GM12873 (cell line): Measurements from ENCODE around the gene GSTO2.

Experiments used
- CTCF ChIP-seq: IDR thresholded peaks from 2 replicates; pipeline ENCODE4 v1.5.1; 2012; ENCODE audit warnings: low read depth, mild to moderate bottlenecking, moderate library complexity, low read length, control low read depth; ENCODE audit not compliant: insufficient read depth; ENCODE audit errors: missing control alignments

GSTO2 gene

GRCh38 chr10:104250371-104250770 lies 18.6 kb upstream of the GSTO2 start:
- TF ChIP-seq CTCF, result no peak

GRCh38 chr10:104251443-104251842 lies 17.5 kb upstream of the GSTO2 start:
- TF ChIP-seq CTCF, result no peak

- TF ChIP-seq CTCF, result no peak
Observed at GRCh38 chr10:104252368-104252767, 16.6 kb upstream of the GSTO2 start.

DNA sequence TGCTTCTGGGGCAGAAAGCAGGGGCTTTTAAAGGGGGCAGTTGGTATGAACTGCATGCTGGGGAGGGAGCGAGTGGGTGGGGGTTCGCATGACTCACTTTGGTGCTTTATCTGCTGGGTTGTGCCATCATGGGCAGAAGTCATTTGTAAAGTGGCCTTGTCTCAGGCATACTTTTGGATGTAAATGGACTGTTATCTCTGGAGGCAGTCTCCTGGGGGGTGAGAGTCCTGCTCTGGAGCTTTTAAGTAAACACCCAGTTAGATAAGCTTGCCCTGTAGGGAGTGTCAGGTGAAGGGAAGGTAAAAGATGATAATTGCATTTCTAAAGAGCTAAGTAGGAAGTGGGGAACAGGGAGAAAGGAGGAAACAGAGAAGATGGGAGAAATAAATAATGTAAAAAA lies 15.9 kb upstream of the GSTO2 start:
- TF ChIP-seq CTCF, result no peak

- no peak for TF ChIP-seq CTCF
Observed at GRCh38 chr10:104253606-104254410, 15.2 kb upstream of the GSTO2 start.

DNA sequence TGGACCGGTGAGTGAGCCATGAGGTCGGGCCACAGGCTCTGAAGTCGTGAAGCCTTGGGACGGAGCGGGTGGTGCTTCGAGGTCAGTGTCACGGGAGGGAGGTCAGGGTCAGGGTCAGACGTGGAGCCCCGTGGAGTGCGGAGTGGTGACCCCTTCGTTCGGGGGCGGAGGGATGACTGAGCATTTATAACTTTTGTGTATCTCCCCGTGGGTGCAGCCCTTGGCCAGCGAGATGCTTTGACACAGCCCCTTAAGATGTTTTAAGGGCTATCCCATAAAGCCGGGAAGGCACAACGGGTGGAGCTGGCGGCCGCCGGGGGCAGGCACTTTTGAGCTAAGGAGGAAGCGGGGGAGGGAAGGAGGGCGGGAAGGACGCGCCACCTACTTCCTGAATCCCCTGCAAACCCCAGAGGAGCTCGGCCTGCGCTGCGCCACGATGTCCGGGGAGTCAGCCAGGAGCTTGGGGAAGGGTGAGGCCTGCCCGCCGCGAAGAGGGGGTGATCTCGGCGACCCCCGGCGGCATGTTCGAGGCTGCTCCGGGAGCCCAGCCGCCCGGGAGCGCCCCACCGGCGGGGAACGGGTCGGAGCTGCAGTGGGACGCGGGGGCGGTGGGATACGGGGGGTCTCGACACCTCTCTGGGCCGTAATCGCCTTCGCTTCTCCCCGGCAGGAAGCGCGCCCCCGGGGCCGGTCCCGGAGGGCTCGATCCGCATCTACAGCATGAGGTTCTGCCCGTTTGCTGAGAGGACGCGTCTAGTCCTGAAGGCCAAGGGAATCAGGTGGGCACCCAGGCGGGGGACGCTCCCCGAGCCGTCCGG lies 14.3 kb upstream of the GSTO2 start, which contains the start of gene GSTO1:
Gene GSTO1, plus strand, starts transcription at position 400 of the 818 bp plus-strand sequence. Its CDS starts 37 bp downstream, at position 437.
- TF ChIP-seq CTCF, result no peak

DNA sequence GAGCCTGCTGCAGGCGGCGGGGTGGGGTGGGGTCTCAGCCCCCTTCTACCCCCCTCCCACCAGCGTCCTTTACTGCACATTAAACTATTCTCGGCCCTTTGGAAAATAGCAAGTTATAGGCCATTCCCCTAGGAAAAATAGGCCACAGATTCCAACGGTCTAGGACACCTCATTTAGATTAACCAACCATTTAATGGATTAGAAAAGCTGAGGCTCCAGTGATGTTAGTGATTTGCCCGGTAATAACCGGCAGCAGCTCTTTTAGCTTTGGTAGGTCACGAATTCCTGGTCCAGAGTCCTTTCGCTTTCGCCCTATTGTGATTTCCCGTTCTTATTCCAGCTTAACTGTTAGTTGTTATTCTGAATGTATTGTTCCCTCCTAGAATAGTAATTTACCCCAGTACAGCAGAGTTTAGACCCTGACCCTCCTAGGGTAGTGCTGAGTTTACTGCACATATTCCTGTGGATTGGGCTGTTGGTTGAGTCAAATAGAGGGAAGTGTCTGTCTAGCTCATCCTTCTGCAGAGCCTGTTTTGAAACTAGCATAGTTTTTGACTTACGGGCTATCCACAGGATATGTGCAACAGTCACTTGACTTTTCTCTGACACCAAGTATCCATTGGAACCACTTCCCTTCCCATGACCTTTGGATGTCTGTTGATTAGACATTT lies 13.5 kb upstream of the GSTO2 start:
- TF ChIP-seq CTCF, result no peak
